ENCODE measurements around the gene BCAS4.

BCAS4 gene

DNA sequence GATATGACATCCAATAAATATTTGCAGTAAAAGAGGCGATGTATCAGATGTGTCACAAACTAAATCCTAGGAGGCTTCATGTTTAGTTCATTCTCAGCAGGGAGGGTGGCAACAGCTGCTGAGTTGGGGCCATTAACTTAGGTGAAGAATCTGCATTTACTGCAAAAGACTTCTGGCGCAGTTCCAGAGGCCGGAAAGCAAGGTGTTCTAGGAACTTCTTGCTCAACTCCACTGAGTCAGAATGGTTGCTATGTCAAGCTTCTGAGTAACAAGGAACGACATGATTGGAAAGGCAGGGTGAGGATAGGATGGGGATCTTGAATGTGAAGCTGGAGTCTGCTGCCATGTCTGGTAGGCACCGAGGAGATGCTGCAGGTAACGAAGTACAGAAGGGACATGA is 124.7 kb downstream of the BCAS4 start:
- POLR2A ChIA-PET, result interaction anchor here (2.6 kb wide), 1 partner anchor 12 kb away, joined by 7 read pairs; the partner anchor contains the start of gene ADNP
- no peak for DNase-seq (ENCODE audit: extremely low spot score)
- CTCF ChIA-PET, result interaction anchor here (1.4 to 1.5 kb wide), 2 partner anchors 10 to 12 kb away, joined by 3 to 5 read pairs; partner anchors contain the start of gene ADNP
- TF ChIP-seq ARNT (IDR thresholded peaks at IDR 0.05) (no peak), SUZ12 (IDR thresholded peaks at IDR 0.05) (no peak), L3MBTL2 (conservative IDR thresholded peaks at IDR 0.05) (no peak), ELF4 (IDR thresholded peaks at IDR 0.05) (no peak), FOXA1 (IDR thresholded peaks at IDR 0.05) (no peak), LEF1 (IDR thresholded peaks at IDR 0.05; ENCODE audit: borderline replicate concordance) (no peak), CTBP1 (IDR thresholded peaks at IDR 0.05; ENCODE audit: borderline replicate concordance) (no peak), HDGF (IDR thresholded peaks at IDR 0.05; ENCODE audit: borderline replicate concordance) (no peak), SP1 (IDR thresholded peaks at IDR 0.05) (no peak), FOXM1 (IDR thresholded peaks at IDR 0.05; ENCODE audit: borderline replicate concordance) (no peak), FOXK2 (IDR thresholded peaks at IDR 0.05) (no peak), TARDBP (IDR thresholded peaks at IDR 0.05) (no peak), ZNF384 (IDR thresholded peaks at IDR 0.05) (no peak), NFRKB (IDR thresholded peaks at IDR 0.05) (no peak)
- TF ChIP-seq, protein P1, sequence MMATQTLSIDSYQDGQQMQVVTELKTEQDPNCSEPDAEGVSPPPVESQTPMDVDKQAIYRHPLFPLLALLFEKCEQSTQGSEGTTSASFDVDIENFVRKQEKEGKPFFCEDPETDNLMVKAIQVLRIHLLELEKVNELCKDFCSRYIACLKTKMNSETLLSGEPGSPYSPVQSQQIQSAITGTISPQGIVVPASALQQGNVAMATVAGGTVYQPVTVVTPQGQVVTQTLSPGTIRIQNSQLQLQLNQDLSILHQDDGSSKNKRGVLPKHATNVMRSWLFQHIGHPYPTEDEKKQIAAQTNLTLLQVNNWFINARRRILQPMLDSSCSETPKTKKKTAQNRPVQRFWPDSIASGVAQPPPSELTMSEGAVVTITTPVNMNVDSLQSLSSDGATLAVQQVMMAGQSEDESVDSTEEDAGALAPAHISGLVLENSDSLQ (IDR thresholded peaks at IDR 0.05), result no peak

DNA sequence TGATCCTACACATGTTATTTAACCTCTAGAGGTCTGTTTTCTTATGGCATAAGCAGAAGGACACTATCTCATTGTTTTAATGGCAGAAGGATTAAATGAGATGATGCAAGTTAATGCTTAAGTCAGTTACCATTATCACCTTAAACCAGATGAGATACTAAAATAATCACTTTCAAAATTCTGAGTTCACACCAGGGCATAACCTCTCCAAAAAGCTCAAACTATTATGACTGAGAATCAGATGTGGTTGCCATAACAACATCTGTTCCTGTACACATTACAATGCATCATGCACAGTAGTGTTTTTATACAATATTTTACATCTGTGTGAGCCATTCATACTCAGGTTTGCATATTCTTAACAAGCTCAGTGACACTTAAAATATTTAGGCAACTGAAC is 126.1 kb downstream of the BCAS4 start:
- no peak for DNase-seq (ENCODE audit: extremely low spot score)
- ChIA-PET CTCF (interaction anchor here (1.3 to 1.5 kb wide), 2 partner anchors 9 to 10 kb away, joined by 3 to 7 read pairs; partner anchors contain the start of gene ADNP), POLR2A (interaction anchor here (2.6 kb wide), 1 partner anchor 10 kb away, joined by 7 read pairs; the partner anchor contains the start of gene ADNP)
- TF ChIP-seq FOXM1 (IDR thresholded peaks at IDR 0.05; ENCODE audit: borderline replicate concordance) (no peak), FOXK2 (IDR thresholded peaks at IDR 0.05) (no peak)

DNA sequence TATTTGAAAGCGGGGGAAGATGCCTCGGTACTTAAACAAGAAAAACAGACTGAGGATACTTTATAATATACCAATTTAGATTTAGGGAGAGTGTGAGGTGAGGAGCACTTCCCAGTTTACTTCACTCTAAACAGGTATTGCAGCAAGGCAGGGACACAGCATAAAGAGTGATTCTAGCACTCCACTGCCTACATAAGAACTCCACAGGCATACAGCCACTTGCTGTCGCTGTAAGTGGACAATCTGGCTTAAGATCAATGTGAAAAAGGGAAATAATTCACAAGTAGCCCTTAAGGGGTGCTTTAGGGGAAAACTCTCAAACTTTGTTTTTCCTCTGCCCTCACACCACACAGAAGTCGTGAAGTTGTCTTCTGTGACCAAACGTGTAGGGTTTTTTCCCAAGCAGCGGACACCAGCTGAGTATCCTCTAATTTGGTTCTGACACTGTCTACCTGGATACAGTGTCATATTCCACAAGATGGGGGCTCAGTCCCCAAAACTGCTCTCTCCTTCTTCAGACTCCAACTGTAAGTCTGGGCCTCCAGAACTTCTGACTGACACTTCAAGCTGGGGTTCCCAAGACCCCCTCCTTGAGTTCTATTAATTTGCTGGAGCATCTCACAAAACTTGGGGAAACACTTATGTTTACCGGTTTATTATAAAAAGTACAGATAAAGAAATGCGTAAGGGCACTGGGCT is 127.1 kb downstream of the BCAS4 start:
- no peak for TF ChIP-seq L3MBTL2 (conservative IDR thresholded peaks at IDR 0.05)
- no peak for TF ChIP-seq LEF1 (IDR thresholded peaks at IDR 0.05; ENCODE audit: borderline replicate concordance)
- no peak for TF ChIP-seq FOXM1 (IDR thresholded peaks at IDR 0.05; ENCODE audit: borderline replicate concordance)
- TF ChIP-seq FOXK2 (IDR thresholded peaks at IDR 0.05), result no peak
- no peak for TF ChIP-seq TARDBP (IDR thresholded peaks at IDR 0.05)
- no peak for TF ChIP-seq CTBP1 (IDR thresholded peaks at IDR 0.05; ENCODE audit: borderline replicate concordance)
- TF ChIP-seq, protein P1 (IDR thresholded peaks at IDR 0.05), result no peak
- POLR2A ChIA-PET, result interaction anchor here (1.1 kb wide), 1 partner anchor 10 kb away, joined by 4 read pairs; the partner anchor contains the start of gene ADNP
- CTCF ChIA-PET, result no interaction called here
- no peak for DNase-seq (ENCODE audit: extremely low spot score)

DNA sequence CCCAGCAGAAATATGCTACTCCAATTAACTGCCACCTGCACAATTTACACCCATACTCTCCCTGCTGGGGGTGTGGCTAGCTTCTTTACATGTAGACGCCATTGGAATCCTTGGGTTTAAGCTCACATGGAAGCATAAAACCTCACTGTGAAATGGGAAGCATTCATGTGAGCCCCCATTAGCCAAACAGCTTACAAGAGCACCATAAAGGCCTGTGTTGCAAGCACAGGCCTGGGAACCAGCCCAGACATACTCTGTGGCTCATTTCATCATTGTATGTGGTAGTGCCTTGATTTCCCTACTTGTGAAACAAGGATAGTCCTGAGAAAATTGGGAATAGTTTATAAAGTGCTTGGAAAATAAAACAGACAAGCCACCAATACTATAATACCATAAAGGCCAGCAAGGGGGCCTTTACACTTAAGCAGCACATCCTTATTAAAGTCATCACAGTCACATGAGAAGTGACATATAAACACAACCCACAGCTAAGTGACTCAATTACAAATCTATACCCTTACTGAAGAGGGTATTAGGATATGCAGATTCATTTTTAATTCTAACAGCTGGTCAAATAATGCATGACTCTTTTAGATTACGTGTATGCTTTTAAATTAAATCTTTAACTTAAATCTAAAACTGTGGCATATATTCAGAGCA is 129.5 kb downstream of the BCAS4 start:
- ChIA-PET CTCF (interaction anchor here (0.6 kb wide), 1 partner anchor 168 kb away, joined by 3 read pairs; no protein-coding TSS in a partner anchor), POLR2A (no interaction called here)
- TF ChIP-seq TARDBP (IDR thresholded peaks at IDR 0.05) (no peak), ARNT (IDR thresholded peaks at IDR 0.05) (no peak), FOXK2 (IDR thresholded peaks at IDR 0.05) (no peak), FOXA1 (IDR thresholded peaks at IDR 0.05) (no peak), NFRKB (IDR thresholded peaks at IDR 0.05) (no peak), ELF4 (IDR thresholded peaks at IDR 0.05) (no peak), SUZ12 (IDR thresholded peaks at IDR 0.05) (no peak)
- TF ChIP-seq, protein P1 (IDR thresholded peaks at IDR 0.05), result no peak
- no peak for DNase-seq (ENCODE audit: extremely low spot score)

DNA sequence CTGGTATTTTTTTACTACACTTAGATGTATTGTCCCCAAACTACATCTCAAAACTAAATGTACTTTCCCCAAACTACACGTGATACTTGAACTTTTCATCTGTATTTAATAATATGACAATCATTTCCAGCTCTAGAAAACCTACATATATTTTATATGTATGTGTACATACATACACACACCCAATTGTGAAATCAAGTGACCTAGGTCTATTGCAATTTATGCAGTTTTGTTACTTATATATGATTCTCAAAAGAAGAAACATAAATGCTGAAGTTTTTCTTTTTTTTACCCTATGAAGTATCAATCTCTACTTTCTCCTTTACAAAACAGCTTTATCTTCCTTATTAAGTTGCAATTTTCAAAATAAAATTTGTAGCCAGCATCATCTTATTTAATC is 131.7 kb downstream of the BCAS4 start:
- POLR2A ChIA-PET, result no interaction called here
- CTCF ChIA-PET, result interaction anchor here (1.6 kb wide), 1 partner anchor 132 kb away, joined by 4 read pairs; the partner anchor contains the start of gene BCAS4
- no peak for TF ChIP-seq CTBP1 (IDR thresholded peaks at IDR 0.05; ENCODE audit: borderline replicate concordance)
- TF ChIP-seq SUZ12 (IDR thresholded peaks at IDR 0.05), result no peak
- no peak for TF ChIP-seq BHLHE40 (IDR thresholded peaks at IDR 0.05; ENCODE audit: borderline replicate concordance)
- TF ChIP-seq FOXA1 (IDR thresholded peaks at IDR 0.05), result no peak
- no peak for TF ChIP-seq L3MBTL2 (conservative IDR thresholded peaks at IDR 0.05)
- no peak for TF ChIP-seq FOXM1 (IDR thresholded peaks at IDR 0.05; ENCODE audit: borderline replicate concordance)
- no peak for DNase-seq (ENCODE audit: extremely low spot score)
